GM12878 (cell line): Measurements from ENCODE around the gene ZBTB4. TPM values are rescaled to one million over a fixed set of nuclear protein-coding genes. Genes with fewer than 3 reads are reported as not detected.

Source experiments
- ATAC-seq: fragments of 200-7000 bp; cut with Tn5 transposase; 3 replicates; pipeline ENCODE4 v1.9.1; 2020; ENCODE audit warnings: mild to moderate bottlenecking, moderate library complexity
- BruUV-seq: library from RNA; stranded (reverse); fragments of 400-500 nt; replicated peaks from 2 replicates; lab custom pipeline; 2021; lab: Mats Ljungman, UMichigan
- CTCF ChIA-PET: fragments of 300-600 bp; sonication (Branson Sonifier 250); formaldehyde crosslinking; extraction: SDS; loops from one replicate; lab custom pipeline; 2021; ENCODE audit warnings: inconsistent platforms; lab: Yijun Ruan, JAX
- POLR2A ChIA-PET: fragments of 350-600 bp; formaldehyde crosslinking; extraction: SDS; loops from one replicate; lab custom pipeline; 2021; ENCODE audit warnings: inconsistent platforms; lab: Charles Lee
- RAD21 ChIA-PET: fragments of 300-600 bp; sonication (Branson Sonifier 250); formaldehyde crosslinking; loops from one replicate; lab custom pipeline; 2023; ENCODE audit warnings: antibody characterized with exemption; ENCODE audit not compliant: unreplicated experiment; lab: Charles Lee
- SMC1A ChIA-PET: fragments of 300-600 bp; sonication (Branson Sonifier 250); formaldehyde crosslinking; loops from one replicate; lab custom pipeline; 2023; ENCODE audit not compliant: unreplicated experiment, uncharacterized antibody; lab: Charles Lee
- DNase-seq: peaks from one replicate; pipeline ENCODE4 v3.0.0-alpha.2; 2011; ENCODE audit warnings: low read depth, low spot score
- FAIRE-seq: peaks from 3 replicates; lab custom pipeline; 2011; peaks lifted over from hg19 to GRCh38; lab: Jason Lieb, UNC
- H2AFZ ChIP-seq: 2 replicates; pipeline ENCODE4 v1.6.0; 2011; ENCODE audit warnings: low read depth, low read length, control low read depth; ENCODE audit not compliant: control insufficient read depth
- H3K27ac ChIP-seq: 2 replicates; pipeline ENCODE4 v1.5.1; 2011; ENCODE audit warnings: control low read depth; ENCODE audit not compliant: control insufficient read depth, insufficient read depth
- H3K27me3 ChIP-seq, 2 experiments: replicated peaks in 1 of 2; 2 replicates each; pipeline versions ENCODE4 v1.6.0 to v1.6.1; 2011; ENCODE audit warnings: low read length in 1 of 2; ENCODE audit not compliant: control insufficient read depth in 2 of 2, insufficient read depth in 2 of 2
- H3K36me3 ChIP-seq, 2 experiments: 2 replicates each; pipeline ENCODE4 v1.5.1; 2011; ENCODE audit warnings: low read length in 1 of 2; ENCODE audit not compliant: control insufficient read depth in 2 of 2, insufficient read depth in 2 of 2
- H3K4me1 ChIP-seq: 2 replicates; pipeline ENCODE4 v1.6.1; 2011; ENCODE audit warnings: mild to moderate bottlenecking, low read length, moderate library complexity, mixed read lengths; ENCODE audit not compliant: control insufficient read depth, insufficient read depth
- H3K4me2 ChIP-seq: 2 replicates; pipeline ENCODE4 v1.6.0; 2011; ENCODE audit warnings: control low read depth; ENCODE audit not compliant: control insufficient read depth, insufficient read depth
- H3K4me3 ChIP-seq: fragments of 200-600 bp; sonication (generic); 2 replicates; pipeline ENCODE4 v1.5.1; 2016
- H3K79me2 ChIP-seq: 2 replicates; pipeline ENCODE4 v1.6.0; 2011; ENCODE audit warnings: low read length; ENCODE audit not compliant: control insufficient read depth, insufficient read depth
- H3K9ac ChIP-seq: 2 replicates; pipeline ENCODE4 v1.8.0; 2011; ENCODE audit warnings: low read length, control low read depth, mixed read lengths; ENCODE audit not compliant: control insufficient read depth, insufficient read depth
- H3K9me3 ChIP-seq: replicated peaks from 3 replicates; pipeline ENCODE4 v1.5.1; 2011; ENCODE audit warnings: mild to moderate bottlenecking, low read length; ENCODE audit not compliant: control insufficient read depth, insufficient read depth
- H4K20me1 ChIP-seq: 2 replicates; pipeline ENCODE4 v1.6.0; 2011; ENCODE audit not compliant: control insufficient read depth, insufficient read depth
- CREM ChIP-seq: IDR thresholded peaks from 2 replicates; pipeline ENCODE4 v1.6.1; 2014; ENCODE audit warnings: antibody characterized with exemption, low read depth
- CTCF ChIP-seq, 3 experiments: IDR thresholded peaks in 2 of 3; conservative IDR thresholded peaks in 1 of 3; 2 replicates each; pipeline ENCODE4 v1.5.1; 2011; ENCODE audit warnings: low read depth in 3 of 3, low read length in 3 of 3, mild to moderate bottlenecking in 3 of 3, control low read depth in 2 of 3, moderate library complexity in 2 of 3, inconsistent platforms in 1 of 3, mixed read lengths in 1 of 3; ENCODE audit not compliant: control insufficient read depth in 2 of 3, insufficient read depth in 1 of 3; ENCODE audit errors: extremely low read depth in 1 of 3
- HDAC2 ChIP-seq: fragments of 200-600 bp; sonication (generic); IDR thresholded peaks from 2 replicates; pipeline ENCODE4 v1.6.1; 2017
- MXI1 ChIP-seq: fragments of 150-350 bp; IDR thresholded peaks from 2 replicates; pipeline ENCODE4 v1.6.1; 2011; ENCODE audit warnings: low read depth, mild to moderate bottlenecking, inconsistent platforms, low read length, improper control_type of control experiment
- SKIL ChIP-seq: fragments of 450-650 bp; IDR thresholded peaks from 2 replicates; pipeline ENCODE4 v1.6.1; 2017; ENCODE audit warnings: mild to moderate bottlenecking, low read depth, inconsistent platforms; ENCODE audit not compliant: poor library complexity, severe bottlenecking
- SMC3 ChIP-seq: IDR thresholded peaks from 2 replicates; pipeline ENCODE4 v1.6.1; 2011; ENCODE audit warnings: low read length, improper control_type of control experiment, borderline replicate concordance
- SPI1 ChIP-seq: IDR thresholded peaks from 2 replicates; pipeline ENCODE4 v1.6.1; 2011; ENCODE audit warnings: low read depth, mild to moderate bottlenecking, low read length, moderate library complexity, borderline replicate concordance; ENCODE audit not compliant: insufficient read depth
- ZBED1 ChIP-seq: IDR thresholded peaks from 2 replicates; pipeline ENCODE4 v1.6.1; 2016; ENCODE audit warnings: borderline replicate concordance
- ZNF24 ChIP-seq: fragments of 450-650 bp; IDR thresholded peaks from 2 replicates; pipeline ENCODE4 v1.6.1; 2017; ENCODE audit warnings: antibody characterized with exemption, mild to moderate bottlenecking
- ZZZ3 ChIP-seq: IDR thresholded peaks from 2 replicates; pipeline ENCODE4 v1.6.1; 2011; ENCODE audit warnings: low read depth; ENCODE audit not compliant: control insufficient read depth, insufficient read length
- WGBS: methylation state at CpG from one replicate; pipeline ENCODE4 v1.1.6; 2016; ENCODE audit warnings: low lambda C conversion rate; ENCODE audit not compliant: insufficient replicate concordance, insufficient coverage; ENCODE audit errors: missing lambda C conversion rate; 5-methylcytosine and 5-hydroxymethylcytosine counted together
- in situ Hi-C: fragments of 300-500 bp; cut with MboI; formaldehyde crosslinking; loops from 9 replicates; pipeline ENCODE4 v1.14.3; 2018; ENCODE audit warnings: mixed read lengths
- intact Hi-C: fragments of 100-400 bp; cut with micrococcal nuclease; formaldehyde crosslinking; loops from one replicate; pipeline ENCODE4 v1.14.2; 2022; ENCODE audit not compliant: unreplicated experiment
- polyA plus RNA-seq, 11 experiments: library from polyadenylated mRNA; depleted of rRNA in 4 of 11; unstranded in 6 of 11; stranded (reverse) in 5 of 11; fragments of >200 nt; fragmentation: Nextera tagmentation in 4 of 11; fragmentation: Illumina TruSeq in 1 of 11; extraction: Ambion mirVana in 4 of 11; extraction: Trizol in 1 of 11; gene quantifications; 1 replicate in 1 of 11; 2 replicates in 10 of 11; pipeline versions ENCODE4 v1.2.1 to v1.2.3, GENCODE V29; 2011 to 2016; ENCODE audit warnings: inconsistent platforms in 2 of 11, missing spikeins in 2 of 11, low read depth in 1 of 11
- total RNA-seq, 4 experiments: library from RNA; depleted of rRNA in 3 of 4; stranded (reverse); fragments of >200 nt in 3 of 4; fragmentation: Illumina TruSeq in 1 of 4; extraction: Trizol in 1 of 4; gene quantifications; 2 replicates each; pipeline versions ENCODE4 v1.2.1 to v1.2.3, GENCODE V29; 2013 to 2021
- TF ChIP-seq, protein P1 (sequence below): fragments of 450-650 bp; formaldehyde crosslinking; IDR thresholded peaks from 2 replicates; pipeline ENCODE4 v1.4.0; 2022; ENCODE audit warnings: mild to moderate bottlenecking, moderate library complexity
- TF ChIP-seq, protein P2 (sequence below): fragments of 450-650 bp; IDR thresholded peaks from 2 replicates; pipeline ENCODE4 v1.6.1; 2017; ENCODE audit warnings: mild to moderate bottlenecking, moderate library complexity

The ZBTB4 gene
- total and polyA plus RNA-seq, 10 of the 15 experiments (the other 5 are each of a cell fraction or from before 2014, with no cell fraction given), result 2.0 to 14.9 (median 6.9) TPM

DNA sequence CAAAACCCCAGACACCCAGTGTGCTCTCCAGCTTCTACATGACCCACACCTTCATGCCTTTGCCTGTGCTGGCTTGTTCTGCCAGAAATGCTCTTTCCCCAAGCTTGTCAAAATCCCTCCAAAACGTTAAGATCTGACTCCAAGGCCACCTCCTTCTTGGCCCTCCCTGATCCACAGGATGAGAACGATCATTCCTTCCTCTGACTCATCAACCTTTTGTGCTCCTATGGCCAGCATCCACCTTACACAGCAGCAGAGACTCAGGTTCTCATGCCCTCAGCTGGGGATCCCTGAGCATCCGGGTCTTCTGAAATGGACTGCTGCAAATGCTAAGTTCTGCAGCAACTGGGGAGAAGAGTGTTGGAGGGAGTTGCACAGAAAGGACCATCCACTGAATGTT is 2.9 kb downstream of the ZBTB4 start:
- 48% methylated on average over 3 of the region's 3 CpGs for WGBS
- intact Hi-C loops, result no loop called here
- Histone ChIP-seq H3K27ac (no peak overlapping the region), H2AFZ (no peak overlapping the region), H3K4me2 (peak overlapping the region; percentile 87), H3K9ac (no peak overlapping the region), H3K4me3 (no peak overlapping the region), H3K36me3 (no peaks in the 10 kb centered on the region), H3K9me3 (no peaks in the 10 kb centered on the region), H3K4me1 (peaks cover 11% of the 10 kb centered on the region), H4K20me1 (peaks cover 2% of the 10 kb centered on the region; the same call in 1 of the 2 replicates), H3K27me3 (no peaks in the 10 kb centered on the region), H3K79me2 (peaks cover 31% of the 10 kb centered on the region)
- CTCF ChIA-PET, result interaction anchor here (0.8 to 6.2 kb wide), 7 partner anchors 9 to 121 kb away, joined by 3 to 17 read pairs (median 4); partner anchors contain the start of genes SENP3 and TMEM102
- no TSS peak for BruUV-seq
- in situ Hi-C loops, result no loop called here
- DNase-seq, result no peak
- SMC1A ChIA-PET, result interaction anchor here (0.9 to 2.0 kb wide), 6 partner anchors 12 to 71 kb away, joined by 3 to 5 read pairs (median 3); partner anchors contain the start of gene TMEM102
- RAD21 ChIA-PET, result interaction anchor here (0.7 to 1.6 kb wide), 4 partner anchors 33 to 114 kb away, joined by 3 to 5 read pairs (median 3); no protein-coding TSS in a partner anchor
- POLR2A ChIA-PET, result interaction anchor here (0.5 to 2.1 kb wide), 7 partner anchors 9 to 41 kb away, joined by 3 to 9 read pairs (median 5); partner anchors contain the start of gene TMEM102
- no peak for FAIRE-seq
- no peak for ATAC-seq
- no peak for TF ChIP-seq CTCF (IDR thresholded peaks at IDR 0.05 in 2 of 3, conservative IDR thresholded peaks at IDR 0.05 in 1 of 3; ENCODE audit: control insufficient read depth in 2 of 3, extremely low read depth in 1 of 3, insufficient read depth in 1 of 3, low read depth in 3 of 3, low read length in 3 of 3)
- no peak for TF ChIP-seq ZNF24
- no peak for TF ChIP-seq SKIL
- TF ChIP-seq HDAC2, result no peak
- no peak for TF ChIP-seq ZZZ3
- TF ChIP-seq MXI1, result no peak
- no peak for TF ChIP-seq SPI1
- TF ChIP-seq SMC3, result no peak
- TF ChIP-seq ZBED1, result no peak
- TF ChIP-seq, protein P1, sequence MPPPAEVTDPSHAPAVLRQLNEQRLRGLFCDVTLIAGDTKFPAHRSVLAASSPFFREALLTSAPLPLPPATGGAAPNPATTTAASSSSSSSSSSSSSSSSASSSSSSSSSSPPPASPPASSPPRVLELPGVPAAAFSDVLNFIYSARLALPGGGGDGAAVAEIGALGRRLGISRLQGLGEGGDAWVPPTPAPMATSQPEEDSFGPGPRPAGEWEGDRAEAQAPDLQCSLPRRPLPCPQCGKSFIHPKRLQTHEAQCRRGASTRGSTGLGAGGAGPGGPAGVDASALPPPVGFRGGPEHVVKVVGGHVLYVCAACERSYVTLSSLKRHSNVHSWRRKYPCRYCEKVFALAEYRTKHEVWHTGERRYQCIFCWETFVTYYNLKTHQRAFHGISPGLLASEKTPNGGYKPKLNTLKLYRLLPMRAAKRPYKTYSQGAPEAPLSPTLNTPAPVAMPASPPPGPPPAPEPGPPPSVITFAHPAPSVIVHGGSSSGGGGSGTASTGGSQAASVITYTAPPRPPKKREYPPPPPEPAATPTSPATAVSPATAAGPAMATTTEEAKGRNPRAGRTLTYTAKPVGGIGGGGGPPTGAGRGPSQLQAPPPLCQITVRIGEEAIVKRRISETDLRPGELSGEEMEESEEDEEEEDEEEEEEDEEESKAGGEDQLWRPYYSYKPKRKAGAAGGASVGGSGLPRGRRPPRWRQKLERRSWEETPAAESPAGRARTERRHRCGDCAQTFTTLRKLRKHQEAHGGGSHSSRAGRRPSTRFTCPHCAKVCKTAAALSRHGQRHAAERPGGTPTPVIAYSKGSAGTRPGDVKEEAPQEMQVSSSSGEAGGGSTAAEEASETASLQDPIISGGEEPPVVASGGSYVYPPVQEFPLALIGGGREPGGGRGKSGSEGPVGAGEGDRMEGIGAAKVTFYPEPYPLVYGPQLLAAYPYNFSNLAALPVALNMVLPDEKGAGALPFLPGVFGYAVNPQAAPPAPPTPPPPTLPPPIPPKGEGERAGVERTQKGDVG (CRISPR knock-in tag), result no peak
- no peak for TF ChIP-seq CREM
- TF ChIP-seq, protein P2, sequence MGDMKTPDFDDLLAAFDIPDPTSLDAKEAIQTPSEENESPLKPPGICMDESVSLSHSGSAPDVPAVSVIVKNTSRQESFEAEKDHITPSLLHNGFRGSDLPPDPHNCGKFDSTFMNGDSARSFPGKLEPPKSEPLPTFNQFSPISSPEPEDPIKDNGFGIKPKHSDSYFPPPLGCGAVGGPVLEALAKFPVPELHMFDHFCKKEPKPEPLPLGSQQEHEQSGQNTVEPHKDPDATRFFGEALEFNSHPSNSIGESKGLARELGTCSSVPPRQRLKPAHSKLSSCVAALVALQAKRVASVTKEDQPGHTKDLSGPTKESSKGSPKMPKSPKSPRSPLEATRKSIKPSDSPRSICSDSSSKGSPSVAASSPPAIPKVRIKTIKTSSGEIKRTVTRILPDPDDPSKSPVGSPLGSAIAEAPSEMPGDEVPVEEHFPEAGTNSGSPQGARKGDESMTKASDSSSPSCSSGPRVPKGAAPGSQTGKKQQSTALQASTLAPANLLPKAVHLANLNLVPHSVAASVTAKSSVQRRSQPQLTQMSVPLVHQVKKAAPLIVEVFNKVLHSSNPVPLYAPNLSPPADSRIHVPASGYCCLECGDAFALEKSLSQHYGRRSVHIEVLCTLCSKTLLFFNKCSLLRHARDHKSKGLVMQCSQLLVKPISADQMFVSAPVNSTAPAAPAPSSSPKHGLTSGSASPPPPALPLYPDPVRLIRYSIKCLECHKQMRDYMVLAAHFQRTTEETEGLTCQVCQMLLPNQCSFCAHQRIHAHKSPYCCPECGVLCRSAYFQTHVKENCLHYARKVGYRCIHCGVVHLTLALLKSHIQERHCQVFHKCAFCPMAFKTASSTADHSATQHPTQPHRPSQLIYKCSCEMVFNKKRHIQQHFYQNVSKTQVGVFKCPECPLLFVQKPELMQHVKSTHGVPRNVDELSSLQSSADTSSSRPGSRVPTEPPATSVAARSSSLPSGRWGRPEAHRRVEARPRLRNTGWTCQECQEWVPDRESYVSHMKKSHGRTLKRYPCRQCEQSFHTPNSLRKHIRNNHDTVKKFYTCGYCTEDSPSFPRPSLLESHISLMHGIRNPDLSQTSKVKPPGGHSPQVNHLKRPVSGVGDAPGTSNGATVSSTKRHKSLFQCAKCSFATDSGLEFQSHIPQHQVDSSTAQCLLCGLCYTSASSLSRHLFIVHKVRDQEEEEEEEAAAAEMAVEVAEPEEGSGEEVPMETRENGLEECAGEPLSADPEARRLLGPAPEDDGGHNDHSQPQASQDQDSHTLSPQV, result no peak
